GM23338 (cell line): Measurements from ENCODE around the gene IL17RB. TPM values are rescaled to one million over a fixed set of nuclear protein-coding genes. Genes with fewer than 3 reads are reported as not detected.

Experiments
- ATAC-seq: fragments of 200-7000 bp; cut with Tn5 transposase; 3 replicates; pipeline ENCODE4 v1.9.1; 2020
- DNase-seq: peaks from one replicate; pipeline ENCODE4 v3.0.0-alpha.2; 2015; ENCODE audit warnings: low spot score
- H2AFZ ChIP-seq: fragments of 200-600 bp; sonication (generic); 2 replicates; pipeline ENCODE4 v1.8.0; 2016; ENCODE audit warnings: antibody characterized with exemption, mild to moderate bottlenecking, moderate library complexity
- H3F3A ChIP-seq: fragments of 200-600 bp; sonication (generic); replicated peaks from 2 replicates; pipeline ENCODE4 v1.8.0; 2017; ENCODE audit warnings: antibody characterized with exemption, mixed run types, low read depth
- H3K27ac ChIP-seq: fragments of 200-600 bp; sonication (generic); 2 replicates; pipeline ENCODE4 v1.6.1; 2016; ENCODE audit warnings: low read depth
- H3K27me3 ChIP-seq: fragments of 200-600 bp; sonication (generic); 2 replicates; pipeline ENCODE4 v1.8.0; 2016; ENCODE audit warnings: mild to moderate bottlenecking, mixed run types, moderate library complexity; ENCODE audit not compliant: insufficient read depth
- H3K36me3 ChIP-seq: fragments of 200-600 bp; sonication (generic); 2 replicates; pipeline ENCODE4 v1.8.0; 2016; ENCODE audit warnings: mild to moderate bottlenecking; ENCODE audit not compliant: insufficient read depth
- H3K4me1 ChIP-seq: fragments of 200-600 bp; sonication (generic); 2 replicates; pipeline ENCODE4 v1.8.0; 2016; ENCODE audit warnings: mild to moderate bottlenecking, moderate library complexity; ENCODE audit not compliant: insufficient read depth
- H3K4me2 ChIP-seq: fragments of 200-600 bp; sonication (generic); 2 replicates; pipeline ENCODE4 v1.7.1; 2017; ENCODE audit warnings: mixed run types
- H3K4me3 ChIP-seq: fragments of 200-600 bp; sonication (generic); 2 replicates; pipeline ENCODE4 v1.6.1; 2016; ENCODE audit warnings: mixed run types
- H3K79me2 ChIP-seq: fragments of 200-600 bp; sonication (generic); replicated peaks from 2 replicates; pipeline ENCODE4 v1.8.0; 2017; ENCODE audit warnings: mild to moderate bottlenecking; ENCODE audit not compliant: insufficient read depth
- H3K9me2 ChIP-seq: fragments of 200-600 bp; sonication (generic); 2 replicates; pipeline ENCODE4 v1.8.0; 2017; ENCODE audit not compliant: insufficient read depth
- H4K20me1 ChIP-seq: fragments of 200-600 bp; sonication (generic); replicated peaks from 2 replicates; pipeline ENCODE4 v1.8.0; 2017; ENCODE audit warnings: mild to moderate bottlenecking; ENCODE audit not compliant: insufficient read depth
- H3K27ac Mint-ChIP-seq: 2 replicates; pipeline ENCODE4 v1.8.0; 2020; ENCODE audit warnings: inconsistent platforms, mild to moderate bottlenecking, moderate library complexity, mixed read lengths
- H3K27me3 Mint-ChIP-seq: 3 replicates; pipeline ENCODE4 v1.8.0; 2022; ENCODE audit warnings: low read depth, mild to moderate bottlenecking, moderate library complexity, mixed read lengths, inconsistent platforms; ENCODE audit not compliant: insufficient read depth, poor library complexity
- H3K36me3 Mint-ChIP-seq: 3 replicates; pipeline ENCODE4 v1.8.0; 2021; ENCODE audit warnings: low read depth, mild to moderate bottlenecking, inconsistent platforms, moderate library complexity, mixed read lengths
- H3K4me1 Mint-ChIP-seq: 3 replicates; pipeline ENCODE4 v1.8.0; 2020; ENCODE audit warnings: mild to moderate bottlenecking, inconsistent platforms, mixed read lengths
- H3K4me3 Mint-ChIP-seq: 3 replicates; pipeline ENCODE4 v1.8.0; 2021; ENCODE audit warnings: moderate library complexity, mild to moderate bottlenecking, inconsistent platforms, mixed read lengths
- H3K9me3 Mint-ChIP-seq: 3 replicates; pipeline ENCODE4 v1.8.0; 2020; ENCODE audit warnings: moderate library complexity, mild to moderate bottlenecking, inconsistent platforms, mixed read lengths
- CREB1 ChIP-seq: fragments of 250-450 bp; sonication (Bioruptor Pico); IDR thresholded peaks from 2 replicates; pipeline ENCODE4 v1.5.0; 2020; ENCODE audit warnings: low read depth, mild to moderate bottlenecking, moderate library complexity
- CTCF ChIP-seq, 2 experiments: fragments of 200-600 bp in 1 of 2; sonication (generic) in 1 of 2; conservative IDR thresholded peaks; 2 replicates each; pipeline versions ENCODE4 v1.5.1 to v1.6.1; 2016 to 2017; ENCODE audit warnings: antibody characterized with exemption in 2 of 2, low read depth in 2 of 2, mild to moderate bottlenecking in 2 of 2, moderate library complexity in 1 of 2
- ETS1 ChIP-seq: IDR thresholded peaks from 2 replicates; pipeline ENCODE4 v1.6.1; 2016; ENCODE audit warnings: antibody characterized with exemption
- EZH2 ChIP-seq: fragments of 200-600 bp; sonication (generic); IDR thresholded peaks from one replicate; pipeline ENCODE4 v1.8.0; 2017; ENCODE audit warnings: antibody characterized with exemption, mild to moderate bottlenecking, low read depth; ENCODE audit not compliant: unreplicated experiment
- EZH2phosphoT487 ChIP-seq: fragments of 200-600 bp; sonication (generic); IDR thresholded peaks from one replicate; pipeline ENCODE4 v1.8.1; 2018; ENCODE audit warnings: antibody characterized with exemption; ENCODE audit not compliant: unreplicated experiment
- JUNB ChIP-seq: IDR thresholded peaks from one replicate; pipeline ENCODE4 v1.6.1; 2016; ENCODE audit warnings: antibody characterized with exemption; ENCODE audit not compliant: unreplicated experiment
- NANOG ChIP-seq: IDR thresholded peaks from 2 replicates; pipeline ENCODE4 v1.6.1; 2016; ENCODE audit warnings: antibody characterized with exemption, borderline replicate concordance
- POLR2AphosphoS5 ChIP-seq: IDR thresholded peaks from 2 replicates; pipeline ENCODE4 v1.6.1; 2016; ENCODE audit warnings: antibody characterized with exemption, low read depth
- REST ChIP-seq: IDR thresholded peaks from one replicate; pipeline ENCODE4 v1.6.1; 2018; ENCODE audit warnings: antibody characterized with exemption; ENCODE audit not compliant: unreplicated experiment
- STAT1 ChIP-seq: IDR thresholded peaks from one replicate; pipeline ENCODE4 v1.6.1; 2016; ENCODE audit warnings: antibody characterized with exemption; ENCODE audit not compliant: unreplicated experiment
- ZNF114 ChIP-seq: fragments of 250-450 bp; sonication (Bioruptor Pico); IDR thresholded peaks from 2 replicates; pipeline ENCODE4 v1.5.0; 2020; ENCODE audit warnings: mild to moderate bottlenecking, moderate library complexity
- ZNF331 ChIP-seq: fragments of 250-450 bp; sonication (Bioruptor Pico); IDR thresholded peaks from 2 replicates; pipeline ENCODE4 v1.5.0; 2020; ENCODE audit warnings: low read depth, mild to moderate bottlenecking, moderate library complexity
- ZNF462 ChIP-seq: fragments of 250-450 bp; sonication (Bioruptor Pico); IDR thresholded peaks from 2 replicates; pipeline ENCODE4 v1.5.0; 2020; ENCODE audit warnings: mild to moderate bottlenecking, moderate library complexity
- polyA plus RNA-seq: library from polyadenylated mRNA; unstranded; fragments of >200 nt; fragmentation: Nextera tagmentation; extraction: Ambion mirVana; gene quantifications from 2 replicates; pipeline ENCODE4 v1.2.1, GENCODE V29; 2016
- total RNA-seq: library from RNA; depleted of rRNA; stranded (reverse); fragments of >200 nt; shearing (Covaris generic); gene quantifications from 2 replicates; pipeline ENCODE4 v1.2.3, GENCODE V29; 2014

IL17RB gene
- total and polyA plus RNA-seq, 2 experiments from 2014 or later, result 5.7 to 6.9 TPM

- no peak for TF ChIP-seq ETS1
- no peak for TF ChIP-seq CTCF (conservative IDR thresholded peaks at IDR 0.05; ENCODE audit: low read depth in 2 of 2)
- TF ChIP-seq EZH2, result no peak
- no peak for TF ChIP-seq STAT1
- no peak for TF ChIP-seq CREB1 (CRISPR knock-in tag)
- no peak for TF ChIP-seq JUNB
- TF ChIP-seq NANOG, result no peak
- no peak for TF ChIP-seq POLR2AphosphoS5
- no peak for TF ChIP-seq EZH2phosphoT487
- TF ChIP-seq REST, result no peak
- TF ChIP-seq ZNF462 (CRISPR knock-in tag), result no peak
- no peak for TF ChIP-seq ZNF331 (CRISPR knock-in tag)
- no peak for TF ChIP-seq ZNF114 (CRISPR knock-in tag)
- no peak overlapping the region for H3K27ac ChIP-seq
- H3K4me3 ChIP-seq, result no peak overlapping the region
- DNase-seq (no peak), ATAC-seq (no peak)
- no peaks in the 10 kb centered on the region for H3K4me1 Mint-ChIP-seq
- no peaks in the 10 kb centered on the region; the same call in 1 of the 2 replicates for H4K20me1 ChIP-seq
- no peaks in the 10 kb centered on the region for H3K36me3 Mint-ChIP-seq
- H3K4me3 Mint-ChIP-seq, result no peak overlapping the region
- peaks cover 2% of the 10 kb centered on the region for H3K27me3 Mint-ChIP-seq
- H3K79me2 ChIP-seq, result no peaks in the 10 kb centered on the region
- no peaks in the 10 kb centered on the region for H3K9me3 Mint-ChIP-seq
- H3K4me1 ChIP-seq, result no peaks in the 10 kb centered on the region
- no peaks in the 10 kb centered on the region for H3F3A ChIP-seq
- H3K27me3 ChIP-seq, result no peaks in the 10 kb centered on the region
- no peak overlapping the region for H2AFZ ChIP-seq
- no peaks in the 10 kb centered on the region for H3K9me2 ChIP-seq
- H3K4me2 ChIP-seq, result no peak overlapping the region
- no peaks in the 10 kb centered on the region for H3K36me3 ChIP-seq
- no peak overlapping the region; the same call in 1 of the 2 replicates for H3K27ac Mint-ChIP-seq
These were observed 10.1 kb upstream of the IL17RB start for GRCh38 chr3:53836084-53836872.
